HepG2 (cell line): Measurements from ENCODE around the gene CCDC102B.

Source experiments
- CTCF ChIP-seq: sonication (generic); formaldehyde crosslinking; IDR thresholded peaks from 2 replicates; pipeline ENCODE4 v1.5.0; 2020; ENCODE audit warnings: mild to moderate bottlenecking, missing genetic modification reagents, moderate library complexity
- EP300 ChIP-seq, 3 experiments: sonication (generic) in 1 of 3; formaldehyde crosslinking in 1 of 3; IDR thresholded peaks; 2 replicates each; pipeline versions ENCODE4 v1.5.1 to v1.6.1; 2011 to 2020; ENCODE audit warnings: low read depth in 2 of 3, low read length in 2 of 3, borderline replicate concordance in 1 of 3, improper control_type of control experiment in 1 of 3, mild to moderate bottlenecking in 1 of 3, missing genetic modification reagents in 1 of 3, moderate library complexity in 1 of 3
- HDAC1 ChIP-seq: sonication (generic); formaldehyde crosslinking; IDR thresholded peaks from 2 replicates; pipeline ENCODE4 v1.5.1; 2020; ENCODE audit warnings: mild to moderate bottlenecking, missing genetic modification reagents
- REST ChIP-seq, 2 experiments: IDR thresholded peaks; 2 replicates each; pipeline ENCODE4 v1.6.1; 2011 to 2012; ENCODE audit warnings: low read length in 2 of 2, borderline replicate concordance in 1 of 2, low read depth in 1 of 2, mild to moderate bottlenecking in 1 of 2, moderate library complexity in 1 of 2
- SP2 ChIP-seq: sonication (generic); formaldehyde crosslinking; IDR thresholded peaks from 2 replicates; pipeline ENCODE4 v1.5.1; 2020; ENCODE audit warnings: mild to moderate bottlenecking, missing genetic modification reagents
- ZBTB49 ChIP-seq: sonication (generic); formaldehyde crosslinking; IDR thresholded peaks from 2 replicates; pipeline ENCODE4 v1.4.0; 2020; ENCODE audit warnings: missing genetic modification reagents, borderline replicate concordance
- ZFX ChIP-seq: sonication (generic); formaldehyde crosslinking; IDR thresholded peaks from 2 replicates; pipeline ENCODE4 v1.4.0; 2020; ENCODE audit warnings: mild to moderate bottlenecking, low read depth, missing genetic modification reagents, moderate library complexity
- ZNF616 ChIP-seq: sonication (generic); formaldehyde crosslinking; IDR thresholded peaks from 2 replicates; pipeline ENCODE4 v1.5.0; 2020; ENCODE audit warnings: low read depth, mild to moderate bottlenecking, missing genetic modification reagents

- TF ChIP-seq EP300 (IDR thresholded peaks at IDR 0.05; ENCODE audit: low read depth in 2 of 2, low read length in 2 of 2) (no peak), EP300 (CRISPR knock-in tag; IDR thresholded peaks at IDR 0.05; ENCODE audit: borderline replicate concordance) (no peak), REST (IDR thresholded peaks at IDR 0.05; ENCODE audit: borderline replicate concordance in 1 of 2, low read depth in 1 of 2, low read length in 2 of 2) (no peak), HDAC1 (CRISPR knock-in tag) (no peak), SP2 (CRISPR knock-in tag) (no peak), ZBTB49 (CRISPR knock-in tag) (no peak), CTCF (CRISPR knock-in tag) (no peak), ZFX (CRISPR knock-in tag) (no peak), ZNF616 (CRISPR knock-in tag) (no peak)
Observed at GRCh38 chr18:68766433-68766832, 31.4 kb upstream of the CCDC102B start.
